8988T (cell line): ENCODE results near the gene CREB5.

Experiments used
- DNase-seq: peaks from one replicate; pipeline ENCODE4 v3.0.0; 2011

Gene CREB5

DNA sequence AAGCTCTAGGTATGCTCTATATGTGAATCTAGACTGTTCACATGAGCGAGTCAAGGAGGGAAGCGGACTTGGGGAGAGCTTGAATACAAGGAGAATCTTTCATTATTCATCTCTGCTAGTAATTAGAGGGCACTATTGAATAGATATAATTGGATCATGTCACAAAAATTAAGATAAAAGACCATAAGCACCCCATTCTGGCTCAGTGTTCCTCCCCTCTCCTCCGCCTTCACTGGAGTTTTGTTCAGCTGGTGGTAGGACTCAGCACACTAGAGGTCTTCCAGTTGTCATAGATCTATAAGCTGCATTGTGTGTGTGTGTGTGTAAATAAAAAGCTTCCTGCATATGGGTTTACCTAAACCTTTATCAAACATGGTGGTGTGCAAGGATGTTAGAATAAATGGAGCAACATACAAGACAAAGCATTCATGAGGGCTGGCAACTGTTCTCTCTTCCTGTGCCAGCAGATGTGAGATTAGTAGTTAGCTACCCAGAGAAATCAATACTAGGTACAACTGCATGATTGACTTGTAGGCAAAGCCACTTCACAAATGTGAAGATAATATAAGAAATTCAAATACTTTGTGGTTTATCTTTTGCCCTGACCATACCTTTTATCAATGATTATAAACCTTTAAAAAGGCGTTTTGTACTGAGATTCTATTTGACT lies 142.6 kb downstream of the CREB5 start:
- DNase-seq = no peak

DNA sequence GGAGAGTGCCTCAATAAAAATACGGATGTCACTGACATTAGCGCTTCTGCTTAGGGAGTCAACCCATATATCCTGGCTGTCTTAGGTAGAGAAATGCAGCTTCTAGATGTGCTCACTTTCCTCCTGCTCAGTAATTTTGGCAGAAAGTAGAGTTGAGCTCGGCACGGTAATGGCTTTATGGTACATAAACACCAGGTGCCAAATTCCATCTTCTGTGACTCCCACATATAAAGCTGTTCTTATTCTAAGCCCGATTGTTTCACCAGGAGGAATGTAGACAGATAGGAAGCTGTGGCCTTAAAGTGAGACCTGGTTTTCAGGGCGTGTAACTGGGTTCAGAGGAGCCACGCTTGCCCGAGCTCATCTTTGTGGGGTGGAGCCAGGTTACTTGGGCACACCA lies 143.7 kb downstream of the CREB5 start:
- DNase-seq = no peak

DNA sequence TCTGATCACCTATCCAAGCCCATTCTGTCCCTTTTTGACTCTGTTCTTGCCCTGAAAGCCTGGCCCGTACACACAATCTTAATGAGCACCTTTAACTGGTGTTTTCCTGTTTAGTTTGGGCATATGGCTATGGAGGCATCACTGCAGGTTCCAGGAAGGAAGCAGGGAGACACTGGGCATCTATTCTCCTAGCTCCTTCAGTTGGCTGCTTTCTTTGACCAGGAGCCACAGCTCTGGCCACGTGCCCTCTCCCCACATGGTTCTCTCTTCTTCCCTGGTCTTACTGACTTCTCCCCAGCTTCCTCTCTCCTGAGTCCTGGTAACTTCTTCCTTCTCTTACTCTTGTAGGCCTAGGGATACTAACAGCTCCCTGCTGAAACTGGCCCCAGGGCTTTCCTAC lies 144.4 kb downstream of the CREB5 start:
- no peak for DNase-seq

DNA sequence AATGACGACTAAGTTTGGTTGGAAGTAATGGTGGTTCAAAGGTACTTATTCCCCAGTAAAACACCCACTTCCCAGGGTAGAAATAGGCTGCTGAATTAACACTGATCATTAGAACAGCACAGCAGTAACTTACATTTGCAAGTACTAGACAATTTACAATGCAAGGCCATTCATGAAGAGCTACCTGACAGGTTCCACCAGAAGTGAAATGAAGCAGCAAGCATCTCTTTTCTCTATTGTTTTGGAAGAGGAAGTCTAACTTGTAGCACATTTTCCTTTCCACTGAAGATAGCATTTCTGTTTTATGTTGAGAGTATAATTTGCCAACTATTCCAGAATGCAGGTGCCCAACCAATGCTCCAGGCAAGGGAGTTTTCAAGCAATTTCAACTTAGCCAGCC lies 145.9 kb downstream of the CREB5 start:
- no peak for DNase-seq

DNA sequence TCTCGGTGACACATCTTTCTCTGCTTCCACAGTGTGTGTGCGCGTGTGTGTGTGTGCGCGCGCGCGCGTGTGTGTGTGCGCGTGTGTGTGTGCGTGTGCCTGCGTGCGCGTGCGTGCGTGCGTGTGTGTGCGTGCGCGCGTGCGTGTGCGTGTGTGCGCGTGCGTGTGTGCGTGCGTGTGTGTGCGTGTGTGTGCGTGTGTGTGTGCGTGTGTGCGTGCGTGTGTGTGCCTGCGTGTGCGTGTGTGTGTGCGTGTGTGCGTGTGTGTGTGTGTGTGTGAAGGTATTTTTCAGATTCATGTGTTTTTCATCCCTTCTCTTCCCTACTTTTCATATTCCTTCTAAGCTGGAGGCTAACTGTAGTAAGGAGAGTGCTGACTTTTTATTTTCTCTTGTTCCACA lies 148.4 kb downstream of the CREB5 start:
- DNase-seq = no peak

DNA sequence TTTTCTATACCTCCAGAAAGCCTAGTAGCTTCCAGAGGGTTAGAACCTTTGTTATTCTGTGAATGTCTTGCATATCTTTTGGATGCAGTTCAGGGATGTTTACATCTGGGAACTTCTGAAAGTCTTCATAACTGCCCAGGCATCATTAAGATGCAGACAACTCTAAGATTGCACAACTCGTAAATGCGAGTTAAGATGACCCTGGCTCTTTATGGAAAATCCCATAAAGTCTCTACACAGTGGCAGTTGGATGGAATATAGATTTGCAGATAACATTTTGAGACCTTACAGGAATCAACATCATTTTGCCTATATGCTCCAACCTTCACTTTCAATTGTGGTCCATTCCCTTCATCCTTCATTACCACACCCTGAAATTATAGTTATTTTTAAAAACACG lies 151.7 kb downstream of the CREB5 start:
- no peak for DNase-seq

DNA sequence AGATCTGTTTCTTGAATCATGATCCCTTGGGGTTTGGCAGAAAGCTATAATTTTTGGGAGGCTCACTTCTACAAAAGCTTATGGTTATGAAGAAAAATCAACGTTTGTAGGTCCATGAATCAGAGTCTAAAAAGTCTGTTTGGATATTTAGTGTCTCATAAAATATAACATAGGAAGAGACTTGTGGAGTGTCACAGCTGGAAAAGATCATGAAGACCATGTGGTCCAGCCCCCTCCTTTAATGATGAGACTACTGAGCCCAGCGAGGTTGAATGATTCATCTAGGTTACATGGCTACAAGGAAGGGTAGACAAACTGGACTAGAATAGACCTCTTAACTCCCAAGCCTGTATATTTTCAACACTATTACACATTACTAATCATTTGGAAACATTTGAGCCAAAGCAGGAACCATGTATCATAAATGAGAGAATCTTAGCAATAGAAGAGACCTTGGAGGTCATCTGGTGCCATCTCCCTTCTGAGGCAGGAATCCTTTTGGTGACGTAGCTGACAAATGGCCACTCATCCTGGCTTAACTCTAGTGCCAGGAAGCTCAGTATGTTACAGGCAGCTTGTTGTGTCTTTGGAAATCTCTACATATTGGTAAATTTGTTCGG lies 152.5 kb downstream of the CREB5 start:
- DNase-seq = no peak

DNA sequence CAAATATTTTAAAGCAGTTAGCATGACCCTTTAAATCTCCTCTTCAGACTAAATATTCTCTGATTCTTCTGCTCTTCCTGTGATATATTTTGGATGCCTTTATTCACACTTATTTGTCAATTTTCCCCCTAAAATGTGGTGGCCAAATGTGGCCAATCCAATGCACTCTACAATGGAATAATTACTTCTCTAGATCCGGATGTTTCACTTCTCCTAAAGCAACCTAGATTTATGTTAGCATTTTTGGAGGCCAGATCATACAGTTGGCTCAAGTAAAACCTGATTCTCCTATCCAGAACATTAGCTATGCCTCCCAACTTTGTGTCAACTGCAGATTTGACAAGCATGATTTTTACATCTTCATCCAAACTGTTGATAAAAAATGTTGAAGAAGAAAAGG lies 153.7 kb downstream of the CREB5 start:
- no peak for DNase-seq

DNA sequence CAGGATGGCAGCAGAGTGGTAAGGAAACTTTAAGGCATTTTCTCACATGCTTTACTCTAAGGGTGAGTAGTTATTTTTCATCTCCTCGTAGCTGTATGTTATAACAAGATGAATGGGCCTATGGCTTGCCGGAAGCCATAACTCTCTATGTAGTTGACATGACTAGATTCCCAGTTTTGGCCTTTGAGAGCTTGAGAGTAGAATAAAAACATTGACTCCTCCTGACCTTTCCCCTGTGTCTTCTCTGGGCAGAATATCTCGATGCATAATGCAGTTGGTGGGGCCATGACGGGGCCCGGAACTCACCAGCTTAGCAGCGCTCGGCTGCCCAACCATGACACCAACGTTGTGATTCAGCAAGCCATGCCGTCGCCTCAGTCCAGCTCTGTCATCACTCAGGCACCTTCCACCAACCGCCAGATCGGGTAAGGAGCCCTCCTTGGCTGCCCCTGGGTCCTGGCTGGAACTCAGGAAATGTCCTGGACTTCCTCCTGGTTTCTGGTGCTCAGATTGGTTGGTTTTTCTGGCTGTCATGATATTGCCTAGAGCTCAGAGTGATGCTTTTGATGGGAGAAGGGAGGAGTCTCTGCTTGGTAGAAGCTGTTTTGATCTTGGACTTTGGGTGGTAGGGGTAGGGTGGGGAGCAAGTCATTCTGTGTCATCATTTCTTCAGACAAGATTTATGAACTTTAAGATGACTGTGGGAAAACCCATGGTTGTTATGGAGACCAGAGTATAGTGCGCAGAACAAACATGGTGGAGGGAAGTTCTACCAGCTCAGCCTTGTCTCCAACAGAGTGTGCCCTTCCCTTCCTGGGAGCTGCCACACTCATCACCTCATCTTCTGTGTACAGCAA lies 158.0 kb downstream of the CREB5 start:
- no peak for DNase-seq

DNA sequence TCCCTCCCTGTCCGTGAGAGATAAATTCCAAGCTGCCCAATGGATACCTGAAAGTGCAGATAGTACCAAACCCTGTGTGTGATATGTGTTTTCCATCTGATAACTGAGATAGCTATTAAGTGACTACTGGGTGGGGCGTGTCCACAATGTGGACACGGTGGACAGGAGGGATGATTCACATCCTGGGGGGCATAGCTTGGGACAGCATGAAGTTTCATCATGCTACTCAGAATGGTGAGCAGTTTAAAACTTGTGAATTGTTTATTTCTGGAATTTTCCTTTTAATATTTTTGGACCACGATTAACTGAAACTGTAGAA lies 158.6 kb downstream of the CREB5 start:
- no peak for DNase-seq

DNA sequence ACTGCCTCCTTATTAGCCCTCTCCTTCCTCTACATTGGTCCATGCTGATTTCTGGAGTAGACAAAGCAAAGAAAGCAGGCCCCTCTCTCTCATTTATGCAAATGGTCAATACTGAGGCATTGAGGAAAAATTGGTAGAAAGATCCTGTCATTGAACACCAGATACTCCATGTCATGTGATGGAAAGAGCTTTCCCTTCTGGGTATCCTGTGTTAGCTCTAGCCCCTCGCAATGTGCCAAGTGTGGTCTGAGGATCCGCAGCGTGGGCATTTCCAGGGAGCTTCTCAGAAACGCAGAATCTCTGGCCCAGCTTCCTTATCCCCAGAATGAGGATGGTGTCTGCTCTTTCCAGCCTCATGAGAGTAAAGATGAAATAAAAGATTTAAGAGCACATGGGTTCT lies 159.1 kb downstream of the CREB5 start:
- DNase-seq = no peak

DNA sequence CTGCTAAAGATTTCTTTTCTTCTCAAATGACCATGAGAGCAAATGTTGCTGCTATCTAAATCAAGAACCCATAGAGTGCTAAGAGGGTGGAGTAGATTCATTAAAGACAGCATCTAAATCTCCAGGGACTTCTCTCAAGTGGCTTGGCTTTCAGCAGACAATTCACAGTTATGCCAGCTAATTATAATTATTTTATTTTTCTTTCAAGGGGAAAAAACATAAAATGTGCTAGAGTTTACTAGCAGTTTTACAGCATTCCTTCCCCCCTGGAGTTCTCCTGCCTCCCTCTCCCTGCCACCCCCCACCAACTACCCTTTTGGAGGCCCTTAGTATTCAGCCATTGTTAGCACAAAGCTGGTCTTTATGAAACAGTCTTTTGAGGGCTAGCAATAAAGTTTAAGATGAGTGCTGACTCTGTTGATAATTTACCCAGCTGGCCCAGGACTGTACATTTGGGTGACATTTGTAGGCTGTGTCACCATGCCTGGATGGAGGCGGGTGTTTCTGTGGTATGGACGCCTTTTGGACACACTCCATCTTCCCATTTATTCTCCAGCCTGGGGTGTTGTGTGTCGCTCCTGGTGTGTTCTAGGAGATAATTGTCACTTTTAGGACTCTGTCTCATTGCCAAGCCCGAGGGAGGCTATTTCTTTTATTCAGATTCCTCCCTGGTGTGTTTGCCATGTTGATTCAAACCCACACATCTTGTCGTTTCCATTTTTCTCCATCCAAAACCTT lies 160.2 kb downstream of the CREB5 start:
- DNase-seq = no peak

DNA sequence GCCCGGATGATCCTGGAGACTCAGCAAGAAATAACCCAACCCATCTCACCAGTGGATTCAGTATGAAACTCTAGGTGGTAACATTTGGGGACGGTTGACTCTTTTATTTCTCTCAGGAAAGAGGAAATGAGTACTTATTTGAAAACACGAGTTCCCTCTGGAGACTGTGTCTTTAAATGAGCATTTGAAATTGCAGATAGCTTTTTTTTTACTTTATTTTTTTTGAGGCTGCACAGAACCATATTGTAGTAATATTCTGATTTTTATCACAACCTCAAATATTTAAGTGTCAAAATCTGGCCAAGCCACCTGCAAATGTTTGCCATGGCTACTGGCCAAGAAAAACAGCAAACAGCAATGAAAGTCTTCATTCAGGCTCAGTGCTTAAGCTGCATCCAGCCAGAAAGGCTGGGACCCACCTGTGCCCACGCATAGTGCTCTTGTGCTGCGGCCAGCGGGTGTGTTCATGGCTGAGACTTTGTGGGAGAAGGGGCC lies 160.8 kb downstream of the CREB5 start:
- no peak for DNase-seq

DNA sequence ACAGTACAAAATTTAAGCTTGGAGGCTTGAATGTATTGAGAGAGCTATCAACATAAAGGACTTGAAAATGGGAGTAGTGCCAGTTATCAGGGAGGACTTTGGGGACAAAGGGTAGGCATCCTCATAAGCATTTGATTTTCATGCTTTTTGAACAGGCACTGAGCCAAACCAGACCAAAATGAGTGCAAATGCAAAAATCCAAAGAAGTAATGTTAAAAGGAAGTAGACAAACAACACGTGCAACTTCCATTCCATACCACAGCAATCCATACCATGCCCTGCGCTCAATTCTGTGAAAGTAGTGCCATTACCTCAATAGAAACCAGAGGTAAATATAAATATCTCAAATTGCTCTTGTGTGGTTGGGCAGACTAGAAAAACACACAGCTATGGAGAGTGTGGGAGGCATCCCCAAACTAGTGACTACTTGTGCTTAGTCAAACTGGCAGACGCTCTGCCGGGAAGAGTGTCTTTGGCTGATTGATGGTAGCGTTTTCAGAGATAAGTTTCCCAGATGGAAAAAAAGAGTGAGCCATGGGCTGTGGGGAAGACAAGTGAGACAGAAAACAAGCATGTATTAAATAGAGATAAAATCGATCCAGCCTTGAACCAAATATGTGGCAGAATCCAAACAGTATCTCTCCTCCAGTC lies 161.5 kb downstream of the CREB5 start:
- DNase-seq = no peak

DNA sequence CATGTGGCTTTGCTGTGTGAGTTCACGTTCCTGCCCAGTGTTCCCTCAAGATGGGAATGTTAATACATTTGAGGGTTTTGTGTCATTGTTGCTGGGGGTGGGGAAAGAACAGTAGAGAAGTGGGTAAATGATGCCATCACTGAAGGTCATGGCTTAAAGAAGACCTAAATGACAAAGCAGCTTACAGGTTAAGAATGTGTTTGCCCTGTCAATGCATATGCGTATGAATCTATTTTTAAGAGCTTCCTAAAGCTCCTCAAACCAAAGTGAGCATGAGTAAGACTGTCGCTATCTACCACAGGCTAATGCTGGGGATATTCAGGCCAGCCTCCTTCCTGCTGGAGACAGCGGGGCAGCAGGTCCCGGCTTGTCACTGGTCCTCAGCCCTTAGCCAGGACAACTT lies 162.9 kb downstream of the CREB5 start:
- DNase-seq = no peak

DNA sequence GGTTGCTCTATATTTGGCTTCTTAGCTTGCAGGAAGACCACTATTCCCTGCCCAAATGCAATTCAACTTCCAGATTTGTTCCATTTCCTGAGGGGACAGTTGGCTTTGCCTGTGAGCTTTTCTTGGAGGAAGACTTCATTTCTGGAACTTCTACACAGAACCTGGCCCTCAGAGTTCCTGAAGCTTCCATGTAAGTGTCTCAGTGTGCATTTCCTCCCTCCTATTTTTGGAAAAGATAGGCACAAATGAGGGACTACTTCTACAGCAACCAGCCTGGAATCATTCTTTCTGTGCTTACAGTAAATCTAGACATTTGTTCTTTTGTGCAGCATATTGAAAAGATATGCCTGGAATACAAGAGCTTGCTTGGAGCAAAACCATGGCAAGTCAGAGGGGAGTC lies 164.3 kb downstream of the CREB5 start:
- no peak for DNase-seq

DNA sequence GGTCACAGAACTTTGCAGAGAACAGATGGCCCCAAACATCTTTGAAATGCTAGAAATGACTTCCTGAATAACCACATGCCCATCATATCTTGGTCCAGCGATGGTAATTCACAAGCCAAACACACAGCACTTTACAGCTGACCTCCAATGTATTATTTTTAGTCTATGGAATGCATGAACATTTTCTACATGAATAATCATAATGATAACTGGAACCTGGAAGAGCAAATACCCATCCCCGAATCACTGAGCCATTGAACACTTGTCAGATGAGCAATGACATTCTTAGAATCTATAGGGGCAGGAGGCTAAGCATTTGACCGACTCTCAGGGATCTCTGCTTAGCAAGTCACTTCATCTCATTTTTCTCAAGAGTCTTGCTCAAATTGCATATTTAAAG lies 167.3 kb downstream of the CREB5 start:
- no peak for DNase-seq

DNA sequence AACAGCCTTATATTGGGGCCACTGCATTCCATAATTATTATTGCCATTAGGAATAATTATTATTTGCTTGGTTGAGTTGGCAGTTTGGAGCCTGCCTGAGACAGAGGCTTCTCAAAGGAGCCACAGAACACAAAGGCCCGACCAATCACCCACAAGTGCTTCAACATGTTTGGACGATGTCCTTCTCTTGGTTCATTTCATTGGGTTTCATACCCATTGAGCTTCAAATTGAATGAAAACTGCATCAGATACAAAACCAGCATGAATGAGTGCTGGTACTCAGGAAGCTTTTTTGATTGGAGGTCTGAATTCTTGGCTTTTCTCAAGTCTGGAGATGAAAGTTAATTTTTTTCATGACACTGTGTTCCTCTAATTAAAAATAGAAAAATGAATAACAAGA lies 168.3 kb downstream of the CREB5 start:
- no peak for DNase-seq

DNA sequence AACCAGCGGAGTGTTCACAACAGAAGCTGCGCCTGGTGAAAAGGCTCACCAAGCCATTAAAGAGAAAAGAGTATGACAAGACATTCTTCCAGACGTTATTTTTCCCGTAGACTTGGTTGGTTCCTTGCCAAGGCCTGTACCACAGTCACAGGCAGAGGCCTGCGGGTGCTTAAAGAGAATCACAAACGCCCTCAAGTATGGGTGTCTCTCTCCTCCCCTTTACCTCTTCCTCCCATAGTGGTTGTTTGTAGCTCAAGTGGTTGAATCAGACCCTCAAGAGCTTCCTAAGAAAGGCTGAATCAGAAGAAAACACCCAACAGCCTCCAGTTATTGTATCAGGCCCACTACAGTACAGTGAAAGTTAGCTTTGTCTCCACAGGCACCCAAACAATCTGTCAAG lies 169.0 kb downstream of the CREB5 start:
- no peak for DNase-seq

DNA sequence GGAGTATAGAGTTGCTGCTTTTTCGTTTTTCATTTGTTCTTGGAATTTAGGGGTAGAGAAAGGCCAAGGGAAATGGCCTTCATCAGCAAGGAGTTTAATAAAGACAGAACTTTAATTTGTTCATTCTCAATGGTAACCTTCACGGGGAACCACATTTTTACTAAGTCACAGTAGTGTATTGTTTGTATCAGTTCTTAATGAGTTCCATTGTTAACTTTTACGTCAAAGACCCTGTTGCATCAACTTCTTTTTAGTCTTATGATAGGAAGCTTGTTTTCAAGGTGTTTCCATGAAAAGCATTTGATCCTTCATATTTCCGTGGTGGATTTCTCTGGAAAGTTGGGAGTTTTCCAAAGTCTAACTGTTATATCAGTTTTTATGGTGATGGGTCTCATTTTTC lies 169.9 kb downstream of the CREB5 start:
- DNase-seq = no peak

DNA sequence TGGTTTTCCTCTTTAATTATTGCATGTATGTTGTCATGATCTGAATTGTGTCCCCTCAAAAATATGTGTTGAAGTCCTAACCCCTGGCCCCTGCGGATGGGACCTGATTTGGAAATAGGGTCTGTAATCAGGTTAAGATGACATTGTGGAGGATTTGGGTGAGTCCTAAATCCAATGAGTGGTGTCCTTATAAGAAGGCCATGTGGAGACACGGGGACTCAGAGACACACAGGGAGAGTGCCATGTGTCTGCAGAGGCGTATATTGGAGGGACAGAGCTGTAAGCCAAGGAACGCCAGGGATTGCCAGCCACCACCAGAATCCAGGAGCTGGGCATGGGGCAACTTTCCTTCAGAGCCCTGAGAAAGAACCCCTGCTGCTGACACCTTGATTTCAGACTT lies 171.9 kb downstream of the CREB5 start:
- DNase-seq = no peak

DNA sequence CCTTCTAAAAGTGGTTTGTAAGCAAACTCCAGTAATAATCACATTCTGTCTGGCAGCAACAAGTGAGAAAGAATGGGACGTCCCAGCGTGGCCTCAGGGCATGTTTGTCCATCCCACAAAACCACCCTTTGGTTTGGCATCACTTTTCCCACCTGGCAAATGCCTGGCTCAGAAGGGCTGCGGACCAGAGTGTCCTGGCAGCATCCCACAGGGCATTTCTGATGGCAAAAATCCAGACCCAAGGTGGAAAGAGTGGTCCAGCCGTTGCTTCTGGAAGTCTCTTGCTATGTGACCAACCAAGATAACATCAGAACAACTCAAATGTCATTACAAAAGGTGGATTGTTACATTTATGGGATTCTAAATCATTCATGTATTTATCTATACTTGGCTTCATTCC lies 174.4 kb downstream of the CREB5 start:
- DNase-seq = no peak

DNA sequence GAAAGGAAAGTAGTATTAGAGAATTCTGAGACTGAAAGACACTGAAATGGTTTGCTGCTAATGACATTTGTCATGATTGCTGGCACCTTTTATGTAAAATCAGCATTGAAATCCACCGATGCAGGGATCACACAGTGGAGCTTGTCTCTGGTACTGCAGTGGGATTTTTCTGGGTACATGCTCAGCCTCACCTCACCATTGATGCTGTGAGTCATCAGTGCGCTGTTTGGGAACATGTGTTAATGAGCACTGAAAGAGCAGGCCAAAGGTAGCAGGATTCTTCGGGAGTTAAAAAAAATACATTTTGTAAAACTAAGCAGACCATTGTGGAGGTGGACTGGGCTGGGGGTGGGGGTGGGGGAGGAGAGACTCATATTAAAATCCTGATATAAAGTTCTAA lies 174.9 kb downstream of the CREB5 start:
- DNase-seq = no peak
